Measurements from ENCODE around the gene VAMP8.
A peak's percentile ranks its signal among the peaks of the same experiment; 100 is the strongest.
"Not testable (repeated sequence)": the region's sequence is repeated elsewhere in the genome, so short reads cannot be mapped to it uniquely, and the experiment has no call there.

Gene VAMP8

DNA sequence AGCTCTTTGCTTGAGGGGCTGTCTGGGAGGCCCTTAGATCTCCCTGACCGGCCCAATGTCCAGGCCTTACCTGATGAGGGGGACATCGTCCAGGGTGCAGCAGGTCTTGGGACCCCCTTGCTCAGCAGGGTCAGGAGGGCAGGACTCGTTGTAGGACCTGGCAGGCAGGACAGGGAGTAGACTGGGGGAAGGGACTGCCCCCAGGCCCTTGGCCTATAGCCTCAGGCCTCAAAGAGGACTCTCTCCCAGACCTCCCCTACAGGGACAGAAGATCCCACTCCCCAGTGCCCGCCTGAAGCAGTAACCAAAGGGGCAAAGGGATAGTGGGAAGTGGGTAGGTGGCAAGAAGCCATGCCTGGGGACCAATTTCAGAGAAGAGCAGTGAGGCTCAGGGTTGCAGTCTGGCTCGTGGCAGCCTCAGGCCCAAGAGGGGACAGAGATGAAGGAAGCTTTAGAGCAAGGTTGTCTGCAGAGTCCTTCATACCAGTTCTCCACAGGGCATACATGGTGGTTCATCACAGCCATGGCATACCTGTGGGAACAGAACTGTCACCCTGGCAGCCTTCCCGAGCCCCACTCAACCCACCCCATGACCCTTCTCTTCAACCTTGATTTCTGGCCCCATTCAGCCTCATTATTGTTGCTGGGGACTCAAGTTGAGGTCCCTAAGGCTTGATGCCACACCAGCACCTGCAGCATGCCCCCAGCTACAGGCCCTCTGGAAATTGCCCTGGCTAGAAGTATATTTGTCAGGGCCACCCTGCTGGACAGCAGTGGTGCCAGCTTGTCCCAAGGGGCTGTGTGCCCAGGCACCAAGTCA is 23.8 kb downstream of the VAMP8 start:
- no peak for DNase-seq

DNA sequence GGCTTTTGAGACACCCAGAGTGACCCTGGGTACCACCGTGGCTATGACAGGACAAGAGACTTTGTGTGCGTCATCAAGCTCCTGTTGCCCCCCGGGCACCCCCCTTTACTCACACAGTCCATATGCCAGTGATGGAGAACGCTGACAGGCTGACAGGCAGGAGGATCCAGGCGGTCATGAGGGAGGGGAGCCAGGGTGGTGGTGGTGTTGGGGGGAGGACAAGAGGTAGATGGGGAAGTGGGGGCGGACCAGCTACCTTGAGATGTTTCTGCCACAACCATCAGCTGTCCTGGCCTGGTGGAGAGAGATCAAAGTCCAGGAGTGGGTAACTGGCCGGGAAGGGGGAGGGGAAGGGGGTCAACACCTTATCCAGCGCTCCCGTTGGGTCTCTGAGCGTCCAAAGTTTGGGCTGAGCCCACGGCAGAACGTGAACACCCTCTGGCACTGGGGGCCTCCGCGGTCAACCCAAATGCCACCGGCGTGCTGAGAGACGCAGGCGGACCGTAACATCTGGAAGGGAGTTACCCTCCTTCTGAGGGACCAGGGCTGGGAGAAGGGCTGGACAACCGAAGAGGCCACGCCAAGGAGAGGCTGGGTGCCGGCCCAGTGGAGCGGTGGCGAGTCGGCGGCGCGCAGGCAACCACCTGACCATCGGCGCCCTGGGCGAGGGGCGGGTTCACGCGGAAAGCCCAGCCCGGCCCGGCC is 24.5 kb downstream of the VAMP8 start:
- DNase-seq, result no peak

GRCh38 chr2:85602476-85603234 is 25.3 kb downstream of the VAMP8 start, which contains the start of gene TMEM150A:
Gene TMEM150A, minus strand, starts transcription at chr2:85602698. Its CDS starts 750 bp downstream, at chr2:85601948.
- peak; percentile 71 for DNase-seq

GRCh38 chr2:85604133-85604444 is 26.7 kb downstream of the VAMP8 start:
- DNase-seq, result not testable (repeated sequence)

DNA sequence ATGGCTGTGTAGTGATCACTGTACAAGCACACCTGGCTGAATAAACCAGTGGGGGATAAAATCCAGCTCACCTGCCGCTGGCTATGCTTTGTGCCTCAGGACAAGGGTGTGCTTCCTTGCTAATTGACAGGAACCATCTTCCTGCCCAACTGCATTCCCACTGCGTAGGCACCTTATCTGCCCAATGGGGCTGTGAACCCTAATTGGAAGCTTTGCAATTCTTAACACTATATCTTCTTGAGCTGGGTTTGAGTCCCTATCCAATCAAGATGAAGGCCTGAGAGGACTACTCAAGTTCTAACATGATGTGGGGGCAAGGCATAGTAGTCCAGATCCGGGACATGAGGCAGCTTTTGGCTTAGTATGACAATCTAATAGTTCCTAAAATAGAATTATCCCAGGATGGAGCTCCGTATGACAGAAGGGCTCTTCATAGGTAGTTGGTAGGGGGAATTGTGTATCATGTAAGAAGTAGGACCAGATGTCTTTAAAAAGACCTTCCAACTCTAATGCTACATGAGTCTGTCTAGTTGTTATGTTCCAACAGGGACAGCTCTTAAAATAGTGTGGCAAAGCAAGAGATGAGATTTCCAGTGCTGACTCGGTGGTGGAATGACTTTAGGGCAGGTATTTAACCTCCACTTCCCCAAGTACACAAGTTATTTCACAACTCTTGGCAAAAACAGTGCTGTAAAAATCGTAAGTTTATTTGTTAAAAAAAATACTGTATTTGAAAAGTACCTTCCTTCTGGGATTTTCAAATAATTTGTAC is 27.4 kb downstream of the VAMP8 start:
- no peak for DNase-seq

DNA sequence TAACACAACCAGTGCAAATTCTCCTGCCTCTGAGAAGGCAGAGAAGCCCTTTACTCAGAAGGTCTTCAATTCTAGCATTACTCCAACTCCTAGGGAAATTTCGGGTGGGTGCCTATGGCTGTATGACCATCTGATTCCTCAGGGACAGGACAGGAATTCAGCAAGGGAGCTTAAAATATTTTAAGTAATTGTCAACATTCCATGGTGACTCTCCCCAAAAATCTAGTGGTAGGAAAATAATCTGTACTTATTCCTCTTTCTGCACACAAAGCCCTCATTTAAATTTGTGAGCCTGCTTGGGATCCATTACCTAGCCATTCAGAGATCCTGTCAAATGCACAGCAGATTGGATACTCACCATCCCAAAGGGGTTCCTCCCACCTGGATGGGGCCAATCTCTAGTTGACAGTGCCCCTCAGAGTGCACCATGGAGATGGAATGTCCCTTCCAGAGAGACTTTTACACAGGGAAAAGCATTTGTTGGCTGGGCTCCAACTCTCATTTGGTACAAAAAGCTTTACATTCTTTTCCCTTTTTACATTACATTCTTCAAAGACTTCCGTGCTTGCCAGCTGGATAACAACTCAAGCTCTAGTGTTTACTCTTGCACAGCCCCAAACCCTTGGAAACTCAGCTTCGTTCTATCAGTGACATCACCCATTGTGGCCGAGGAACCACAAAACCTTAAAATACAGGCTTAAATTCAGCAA is 28.2 kb downstream of the VAMP8 start:
- no peak for DNase-seq

DNA sequence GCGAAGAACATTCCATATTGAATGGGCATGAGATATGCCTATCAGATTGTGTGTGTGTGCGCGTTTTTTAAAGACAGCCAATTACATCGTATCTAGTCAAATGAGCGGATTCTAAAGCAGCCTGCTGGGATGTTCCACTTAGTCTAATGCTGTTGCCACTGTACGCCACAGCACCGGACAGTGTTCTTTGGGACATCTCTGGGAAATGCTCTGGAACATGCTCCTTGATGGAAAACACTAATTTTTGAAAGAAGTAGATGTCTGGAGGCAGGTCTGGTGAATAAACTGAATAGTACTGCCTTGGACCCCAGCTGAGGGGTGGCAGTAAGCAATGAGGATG is 28.7 kb downstream of the VAMP8 start:
- no peak for DNase-seq

DNA sequence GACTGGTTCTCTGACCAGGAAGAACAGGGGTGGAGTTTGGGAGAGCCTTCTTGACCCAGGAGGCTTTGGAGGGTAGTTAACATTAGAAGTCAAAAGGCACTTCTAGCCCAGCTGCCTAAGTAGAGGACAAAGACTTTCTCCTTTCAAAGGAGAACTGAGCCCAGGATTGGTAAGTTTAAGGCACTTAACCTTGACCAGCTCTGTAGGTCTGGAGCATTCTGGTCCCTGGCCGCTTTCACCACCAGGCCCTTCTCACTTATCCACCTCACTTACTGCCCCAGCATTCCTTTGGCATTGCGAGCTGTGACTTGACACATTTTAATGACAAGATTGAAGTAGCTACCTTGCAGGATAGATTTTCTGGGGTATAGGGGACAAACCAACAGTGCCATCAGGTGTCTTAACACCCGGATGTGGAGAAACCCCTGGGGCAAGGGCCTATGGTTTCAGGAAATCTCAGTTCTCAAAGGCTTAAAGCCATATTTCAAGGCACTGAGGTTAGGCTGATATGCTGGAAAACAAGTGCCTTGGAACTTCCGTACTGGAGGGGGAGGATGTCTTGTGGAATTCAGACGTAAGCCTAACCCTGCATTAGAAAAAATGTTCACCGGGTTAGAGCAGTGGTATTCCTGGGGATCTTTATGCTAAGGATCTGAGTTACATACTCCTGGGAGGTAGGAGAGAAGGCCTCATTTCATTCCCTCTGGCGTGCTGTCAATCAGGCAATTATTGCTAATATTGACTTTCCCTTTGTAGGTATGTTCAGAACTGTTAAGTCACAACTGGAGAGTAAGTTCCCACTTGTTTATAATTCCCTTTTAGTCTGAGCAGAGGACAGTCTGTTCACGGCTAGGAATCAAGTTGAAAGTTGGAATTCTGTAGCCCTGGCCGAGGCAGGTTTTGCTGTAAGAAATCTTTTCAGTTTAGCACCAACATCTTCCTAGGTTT is 30.2 kb downstream of the VAMP8 start:
- DNase-seq, result no peak

GRCh38 chr2:85611217-85611704 is 33.9 kb downstream of the VAMP8 start:
- no peak for DNase-seq

DNA sequence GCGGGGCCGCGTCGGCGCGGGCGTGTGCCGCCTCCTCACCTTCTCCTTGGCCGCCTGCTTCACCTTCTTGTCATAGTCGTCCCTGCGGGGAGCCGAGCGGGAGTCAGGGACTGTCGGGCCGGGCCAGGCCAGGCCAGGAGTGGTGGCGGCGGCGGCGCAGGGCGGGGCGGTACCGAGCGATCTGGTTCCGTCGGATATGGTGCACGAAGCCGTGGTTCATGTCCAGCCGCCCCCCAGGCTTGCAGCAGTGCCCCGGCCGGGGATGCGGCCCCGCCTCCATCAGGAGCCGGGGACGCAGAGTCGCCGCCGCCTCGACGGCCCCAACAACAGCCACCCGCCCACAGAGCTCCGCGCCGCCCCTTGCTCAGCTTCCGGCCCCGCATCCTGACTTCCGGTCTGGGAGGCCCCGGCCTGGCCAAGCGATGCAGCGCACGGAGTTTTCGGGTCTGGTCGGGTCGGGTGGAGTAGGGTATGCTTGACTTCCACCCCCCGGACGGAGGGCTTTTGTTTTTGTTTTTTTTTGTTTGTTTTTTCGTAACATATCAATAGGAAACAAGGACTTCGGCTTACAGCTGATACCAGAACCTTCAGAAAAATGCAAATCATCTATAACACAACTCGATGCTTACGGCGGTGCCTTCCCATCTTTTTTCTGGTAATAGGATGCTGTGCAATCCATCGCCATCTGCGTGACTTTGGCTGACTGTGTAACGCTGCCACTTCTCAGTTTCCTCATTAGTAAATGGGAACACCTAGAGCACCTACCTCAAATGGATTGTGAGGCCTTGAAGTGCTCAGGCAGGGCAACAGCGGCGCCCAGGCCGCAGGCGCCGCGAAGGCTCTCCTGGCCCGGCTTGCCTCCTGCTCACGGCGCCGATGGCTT is 34.6 kb downstream of the VAMP8 start, which contains the start of gene C2orf68:
Gene C2orf68, minus strand, starts transcription at position 362 of the 883 bp plus-strand sequence. Its CDS starts 82 bp downstream, at position 280.
- peak; percentile 69 for DNase-seq

DNA sequence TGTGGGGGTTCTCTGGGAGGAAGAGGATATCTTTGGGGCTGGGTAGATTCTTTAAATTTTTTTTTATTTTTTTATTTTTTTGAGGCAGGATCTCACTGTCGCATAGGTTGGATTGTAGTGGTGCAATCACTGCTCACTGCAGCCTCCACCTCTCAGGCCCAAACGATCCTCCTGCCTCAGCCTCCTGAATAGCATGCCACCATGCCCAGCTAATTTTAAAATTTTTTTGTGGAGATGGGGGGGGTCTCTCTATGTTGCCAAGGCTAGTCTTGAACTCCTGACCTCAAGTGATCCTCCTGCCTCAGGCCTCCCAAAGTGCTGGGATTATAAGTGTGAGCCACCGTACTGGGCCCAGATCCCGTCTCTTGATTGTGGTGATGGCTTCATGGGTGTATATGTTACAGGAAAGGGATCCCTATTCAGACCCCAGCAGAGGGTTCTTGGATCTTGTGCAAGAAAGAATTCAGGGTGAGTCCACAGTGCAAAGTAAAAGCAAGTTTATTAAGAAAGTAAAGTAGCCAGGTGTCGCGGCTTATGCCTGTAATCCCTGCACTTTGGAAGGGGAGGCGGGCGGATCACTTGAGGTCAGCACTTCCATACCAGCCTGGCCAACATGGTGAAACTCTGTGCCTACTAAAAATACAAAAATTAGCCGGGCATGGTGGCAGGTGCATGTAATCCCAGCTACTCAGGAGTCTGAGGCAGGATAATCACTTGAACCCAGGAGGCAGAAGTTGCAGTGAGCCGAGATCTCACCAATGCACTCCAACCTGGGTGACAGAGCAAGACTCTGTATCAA is 36.5 kb downstream of the VAMP8 start:
- DNase-seq, result no peak

DNA sequence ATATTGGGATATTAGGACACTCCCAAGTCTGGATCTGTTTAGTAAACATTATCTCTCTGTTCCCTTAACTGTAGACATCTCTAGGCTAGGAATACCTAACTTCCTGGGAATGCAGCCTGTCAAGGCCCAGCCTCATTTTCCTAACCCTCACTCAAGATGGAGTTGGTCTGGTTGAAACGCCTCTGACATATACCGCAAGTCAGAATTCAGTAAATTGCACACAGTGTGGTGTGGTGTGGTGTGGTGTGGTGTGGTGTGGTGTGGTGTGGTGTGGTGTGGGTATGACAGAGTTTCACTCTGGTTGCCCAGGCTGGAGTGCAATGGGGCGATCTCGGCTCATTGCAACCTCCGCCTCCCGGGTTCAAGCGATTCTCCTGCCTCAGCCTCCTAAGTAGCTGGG is 37.4 kb downstream of the VAMP8 start:
- not testable (repeated sequence) for DNase-seq

GRCh38 chr2:85615413-85615728 is 38.0 kb downstream of the VAMP8 start:
- no peak for DNase-seq

DNA sequence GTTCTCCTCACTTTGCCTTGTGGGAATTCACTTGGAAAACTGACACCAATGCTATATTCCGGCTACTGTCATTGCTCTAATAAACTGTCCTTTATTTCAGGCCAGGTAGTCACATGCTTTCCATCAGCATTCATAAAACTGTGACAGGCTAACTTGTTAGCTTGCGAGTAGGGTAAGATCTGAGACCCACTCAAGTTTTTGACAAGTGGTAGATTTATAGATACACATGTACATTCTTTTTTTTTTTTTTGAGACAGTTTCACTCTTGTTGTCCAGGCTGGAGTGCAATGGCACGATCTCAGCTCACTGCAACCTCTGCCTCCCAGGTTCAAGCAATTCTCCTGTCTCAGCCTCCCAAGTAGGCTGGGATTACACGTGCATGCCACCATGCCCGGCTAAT is 40.3 kb downstream of the VAMP8 start:
- not testable (repeated sequence) for DNase-seq

GRCh38 chr2:85619617-85620016 is 42.2 kb downstream of the VAMP8 start:
- DNase-seq, result no peak

DNA sequence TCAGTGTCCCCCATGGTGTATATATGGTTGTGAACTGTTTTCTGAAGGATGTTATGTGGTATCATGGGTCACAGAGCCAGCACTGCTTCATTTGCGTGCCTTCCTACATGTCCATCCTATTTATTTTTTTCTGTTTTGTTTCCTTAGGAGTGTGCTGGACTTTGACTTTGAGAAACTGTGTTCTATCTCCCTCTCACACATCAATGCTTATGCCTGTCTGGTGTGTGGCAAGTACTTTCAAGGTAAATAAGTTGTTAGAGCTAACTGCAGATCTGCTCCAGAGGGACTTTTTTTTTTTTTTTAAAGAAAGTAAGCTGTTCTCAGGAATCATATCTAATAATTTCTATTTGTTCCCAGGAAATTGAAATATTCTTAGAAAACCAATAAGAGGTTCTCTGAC is 44.0 kb downstream of the VAMP8 start:
- no peak for DNase-seq

DNA sequence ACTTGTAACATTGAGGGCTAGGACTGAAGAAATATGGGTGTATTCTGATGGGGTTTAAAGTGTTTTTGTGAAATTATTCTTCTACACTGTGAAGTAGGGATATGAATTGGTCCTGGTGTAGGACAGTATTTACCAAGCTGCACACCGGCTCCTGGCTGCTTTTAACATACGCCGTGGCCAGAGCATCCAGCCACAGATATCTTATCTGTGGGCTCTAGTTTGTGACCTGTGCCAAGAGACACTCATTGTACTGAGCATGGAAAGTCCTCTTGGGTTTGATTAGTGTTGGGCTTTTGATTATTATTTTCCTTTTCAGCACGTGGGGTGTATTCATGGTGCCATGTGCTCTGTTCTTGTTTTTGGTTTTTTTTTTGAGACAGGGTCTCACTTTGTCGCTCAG is 46.6 kb downstream of the VAMP8 start:
- DNase-seq, result no peak

GRCh38 chr2:85628658-85629057 is 51.3 kb downstream of the VAMP8 start:
- DNase-seq, result no peak

DNA sequence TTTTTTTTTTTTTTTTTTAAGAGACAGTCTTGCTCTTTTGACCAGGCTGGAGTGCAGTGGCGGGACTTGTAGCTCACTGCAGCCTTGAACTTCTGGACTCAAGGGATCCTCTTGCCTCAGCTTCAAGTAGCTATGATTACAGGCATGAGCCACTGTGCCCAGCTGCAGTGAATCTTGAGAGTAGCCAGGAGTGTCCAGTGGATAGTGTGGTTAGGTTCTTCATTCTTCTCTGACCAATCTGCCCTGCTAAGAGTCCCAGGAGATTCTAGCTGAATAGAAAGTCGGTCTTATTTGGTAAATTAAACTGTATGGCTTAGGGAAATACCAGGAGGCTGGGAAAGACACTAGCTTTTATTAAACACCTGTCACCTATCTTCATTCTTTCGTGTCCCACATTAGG is 53.9 kb downstream of the VAMP8 start:
- no peak for DNase-seq

All from effector CD8-positive, alpha-beta T cell (primary cell).